GM21723 (cell line): Measurements from ENCODE around the gene CFAP20.

Experiments
- ATAC-seq: cut with Tn5 transposase; IDR thresholded peaks from one replicate; pipeline ENCODE4 v1.9.1; 2021; ENCODE audit warnings: mild to moderate bottlenecking, moderate library complexity; ENCODE audit not compliant: unreplicated experiment

Gene CFAP20

GRCh38 chr16:58125041-58125440 is 4.1 kb downstream of the CFAP20 start:
- no peak for ATAC-seq

GRCh38 chr16:58124601-58124915 is 4.6 kb downstream of the CFAP20 start:
- ATAC-seq: no peak

DNA sequence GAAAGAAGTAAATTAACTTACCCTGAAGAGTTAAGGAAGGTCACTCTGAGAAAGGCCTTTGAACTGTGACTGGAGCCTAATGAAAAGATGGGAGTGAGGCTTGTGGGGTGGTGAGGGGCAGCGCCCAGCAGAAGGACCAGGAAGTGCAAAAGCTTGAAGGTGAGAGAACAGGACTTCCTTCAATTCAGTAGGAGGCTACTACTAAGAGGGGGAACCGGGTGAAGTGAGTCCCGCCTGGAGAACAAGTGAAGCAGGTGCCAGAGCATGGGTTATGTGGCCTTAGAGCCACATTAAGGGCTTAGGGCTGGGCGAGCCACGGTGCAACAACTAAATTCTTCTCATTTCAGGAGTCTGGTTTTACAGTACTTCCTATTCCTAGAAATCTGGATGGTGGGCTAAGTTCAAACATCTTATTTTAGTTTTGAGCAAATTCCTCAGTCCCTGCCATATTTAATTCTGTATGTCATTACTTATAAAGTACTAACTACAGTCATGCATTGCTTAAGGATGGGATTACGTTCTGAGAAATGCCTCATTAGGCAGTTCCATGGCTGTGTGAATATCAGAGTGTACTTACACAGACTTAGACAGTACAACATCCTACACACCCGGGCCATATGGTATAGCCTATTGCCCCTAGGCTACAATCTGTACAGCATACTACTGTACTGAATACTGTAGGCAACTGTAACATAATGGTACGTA is 5.1 kb downstream of the CFAP20 start:
- no peak for ATAC-seq

- no peak for ATAC-seq
These were observed 8.0 kb downstream of the CFAP20 start for GRCh38 chr16:58121132-58121531.

DNA sequence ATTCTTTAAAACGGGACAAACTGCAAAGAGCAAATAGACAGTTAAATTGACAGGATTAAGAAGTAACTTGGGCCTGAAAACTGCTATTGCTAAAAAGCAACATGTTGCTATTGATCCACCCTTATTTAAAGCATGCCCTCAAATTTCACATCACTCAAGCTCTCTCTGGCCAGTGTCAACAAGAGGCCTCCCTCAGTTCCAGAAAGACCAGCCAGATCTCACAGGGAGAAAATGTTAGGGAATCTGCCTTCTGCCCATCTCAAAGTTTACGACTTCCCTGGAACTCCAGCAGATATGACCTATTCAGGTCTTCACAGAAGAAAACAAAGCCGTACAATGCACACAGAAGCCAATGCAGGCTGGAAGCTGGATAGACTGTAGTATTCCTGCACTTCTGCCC is 8.9 kb downstream of the CFAP20 start:
- no peak for ATAC-seq

GRCh38 chr16:58119509-58119845 is 9.7 kb downstream of the CFAP20 start:
- ATAC-seq: no peak

- ATAC-seq: no peak
These were observed 10.2 kb downstream of the CFAP20 start for GRCh38 chr16:58118801-58119508.

- ATAC-seq: no peak
These were observed 12.7 kb downstream of the CFAP20 start for GRCh38 chr16:58116529-58116928.

- no peak for ATAC-seq
These were observed 13.1 kb downstream of the CFAP20 start for GRCh38 chr16:58116081-58116480.

GRCh38 chr16:58114827-58115825 is 14.1 kb downstream of the CFAP20 start:
- ATAC-seq: no peak

GRCh38 chr16:58111302-58111627 is 17.9 kb downstream of the CFAP20 start:
- ATAC-seq: no peak

- ATAC-seq: no peak
These were observed 18.4 kb downstream of the CFAP20 start for GRCh38 chr16:58110571-58111301.

DNA sequence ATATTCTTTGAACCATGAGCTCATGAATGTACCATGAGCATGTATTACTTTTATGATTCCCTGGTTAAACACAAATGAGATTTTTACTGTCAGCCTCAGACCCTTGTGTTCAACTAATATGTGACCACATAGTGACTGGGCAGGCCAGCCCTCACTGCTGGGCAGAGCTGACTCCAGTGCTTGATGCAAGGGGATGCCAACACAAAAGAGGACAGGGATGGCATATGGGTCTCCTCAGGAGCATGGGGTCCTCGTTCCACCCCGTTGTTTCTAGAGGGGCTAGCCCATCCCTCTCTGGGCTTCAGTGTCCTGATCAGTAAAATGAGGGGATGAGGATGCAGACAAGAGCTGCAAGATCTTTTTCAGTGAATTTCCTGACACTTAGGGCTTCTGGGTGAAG is 19.3 kb downstream of the CFAP20 start:
- no peak for ATAC-seq

DNA sequence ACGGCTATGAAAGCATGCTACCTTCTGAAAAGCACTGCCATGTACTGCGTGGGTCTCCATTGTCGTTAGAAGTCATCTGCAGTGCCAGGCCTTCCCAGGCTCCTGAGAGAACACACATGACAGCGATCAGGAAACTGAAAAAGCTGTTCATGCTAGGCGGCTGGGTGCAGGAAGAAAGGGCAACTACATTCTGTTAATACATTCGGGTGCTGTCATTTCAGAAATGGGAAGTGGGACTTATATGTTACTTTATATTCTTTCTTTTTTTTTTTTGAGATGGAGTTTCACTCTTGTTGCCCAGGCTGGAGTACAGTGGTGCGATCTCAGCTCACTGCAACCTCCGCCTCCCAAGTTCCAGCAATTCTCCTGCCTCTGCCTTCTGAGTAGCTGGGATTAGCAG is 19.9 kb downstream of the CFAP20 start:
- no peak for ATAC-seq

GRCh38 chr16:58107709-58108108 is 21.5 kb downstream of the CFAP20 start:
- no peak for ATAC-seq

GRCh38 chr16:58107228-58107627 is 22.0 kb downstream of the CFAP20 start:
- no peak for ATAC-seq

DNA sequence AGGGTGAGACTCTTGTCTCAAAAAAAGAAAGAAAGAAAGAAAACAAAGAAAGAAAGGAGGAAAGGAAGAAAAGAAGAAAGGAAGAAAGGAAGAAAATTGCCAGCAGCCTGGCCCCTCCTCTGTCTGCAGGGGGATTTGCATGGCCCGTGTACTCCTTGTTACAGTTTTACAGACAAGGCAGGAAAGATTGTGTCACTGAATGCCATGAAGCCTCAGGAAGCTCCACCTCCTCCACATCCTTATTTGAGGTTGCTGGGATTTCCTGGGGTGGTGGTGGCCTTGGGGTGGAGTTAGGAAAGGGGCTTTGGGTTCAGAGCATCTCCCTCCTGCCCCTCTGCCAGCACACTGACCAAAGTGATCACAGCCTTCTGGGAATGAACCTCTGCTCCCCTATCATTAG is 23.6 kb downstream of the CFAP20 start:
- ATAC-seq: no peak

DNA sequence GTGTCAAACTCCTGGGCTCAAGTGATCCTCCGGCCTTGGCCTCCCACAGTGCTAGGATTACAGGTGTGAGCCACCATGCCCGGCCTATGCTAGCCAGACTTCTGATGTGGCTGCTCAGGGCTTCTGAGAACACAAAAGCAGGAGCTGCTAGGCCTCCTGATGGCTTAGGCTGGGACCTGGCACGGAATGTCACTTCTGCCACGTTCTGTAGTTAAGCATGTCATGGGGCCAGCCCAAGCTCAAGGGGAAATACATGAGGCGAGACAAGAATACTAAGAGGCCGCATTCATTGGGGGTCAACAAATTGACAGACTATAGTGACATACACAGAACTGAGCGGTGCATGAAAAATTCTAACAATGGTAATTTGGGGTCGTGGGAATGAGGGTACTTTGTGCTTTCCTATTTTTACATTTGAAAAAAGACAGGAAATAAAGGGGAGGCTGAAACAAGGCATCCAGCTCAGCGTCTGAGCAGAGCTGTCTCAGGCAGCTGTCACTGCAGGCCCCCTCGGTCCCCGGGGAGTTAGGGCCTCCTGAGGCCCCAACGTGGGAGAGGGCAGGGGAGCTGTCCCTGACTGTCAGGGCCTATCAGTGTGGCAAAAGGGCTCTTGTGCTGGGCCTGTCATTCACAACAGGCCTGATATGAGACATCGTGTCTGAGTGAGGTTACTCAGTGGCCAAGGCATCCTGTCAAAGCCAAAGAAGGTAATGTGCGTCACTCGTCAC is 26.4 kb downstream of the CFAP20 start:
- peak; percentile 56 for ATAC-seq

GRCh38 chr16:58099956-58100300 is 29.3 kb downstream of the CFAP20 start:
- ATAC-seq: no peak

DNA sequence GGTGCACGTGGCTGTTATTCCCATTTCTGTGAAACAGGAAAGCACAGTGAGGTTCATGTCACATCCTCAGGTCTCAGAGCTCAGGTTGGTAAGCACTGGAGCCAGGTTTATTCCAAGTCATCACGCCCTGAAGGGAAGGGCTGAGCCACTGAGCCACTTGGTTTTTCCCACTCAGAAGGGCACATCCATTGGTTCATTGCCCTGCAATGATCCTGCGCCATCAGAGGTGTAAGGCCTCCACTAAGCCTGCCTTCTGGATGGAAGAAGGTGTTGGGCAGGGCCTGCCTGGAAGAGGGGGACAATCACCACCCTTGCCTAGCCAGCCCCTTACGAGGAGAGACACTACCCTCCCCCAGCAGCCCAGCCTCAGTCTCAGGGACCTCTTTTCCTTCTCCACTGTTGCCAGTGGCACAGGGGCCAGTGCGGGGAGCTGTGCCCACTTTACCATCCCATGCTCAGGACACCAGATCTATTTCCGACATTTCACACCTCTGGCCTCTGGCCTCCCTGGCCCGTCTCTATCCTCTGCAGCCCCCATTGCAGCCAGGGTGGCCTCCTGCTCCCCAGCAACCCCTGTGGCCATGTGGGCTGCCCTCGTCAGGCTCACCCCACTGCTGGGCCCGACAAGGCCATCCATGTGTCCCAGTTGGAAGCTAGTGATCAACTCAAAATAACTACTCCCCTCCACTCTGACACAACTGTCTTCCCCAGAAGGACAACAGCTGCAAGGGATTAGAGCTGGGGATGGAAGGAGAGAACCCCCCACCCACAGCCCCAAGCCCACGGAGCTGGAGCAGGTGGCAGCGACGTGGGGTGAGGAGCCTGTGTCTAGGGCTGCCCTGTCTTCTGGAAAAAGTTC is 29.9 kb downstream of the CFAP20 start:
- ATAC-seq: no peak
